ELF-1 (cell line): ENCODE results near the gene AQP6.

ENCODE experiments used
- DNase-seq: peaks from one replicate; pipeline ENCODE4 v3.0.0-alpha.2; 2016; ENCODE audit warnings: low read depth, low spot score

AQP6 gene

GRCh38 chr12:49942921-49943624 is 29.7 kb upstream of the AQP6 start:
- DNase-seq, result no peak

- DNase-seq, result no peak
Measured at GRCh38 chr12:49943625-49943960, 29.2 kb upstream of the AQP6 start.

- DNase-seq, result no peak
Measured at GRCh38 chr12:49944046-49944445, 28.7 kb upstream of the AQP6 start.

- no peak for DNase-seq
Measured at GRCh38 chr12:49944718-49945117, 28.0 kb upstream of the AQP6 start.

GRCh38 chr12:49945394-49946080 is 27.2 kb upstream of the AQP6 start:
- DNase-seq, result peak; percentile 93

GRCh38 chr12:49946086-49946485 is 26.7 kb upstream of the AQP6 start:
- no peak for DNase-seq

GRCh38 chr12:49946497-49946896 is 26.2 kb upstream of the AQP6 start:
- DNase-seq, result no peak

- DNase-seq, result no peak
Measured at GRCh38 chr12:49947593-49948226, 25.0 kb upstream of the AQP6 start.

- DNase-seq, result no peak
Measured at GRCh38 chr12:49948866-49949845, 23.6 kb upstream of the AQP6 start.

GRCh38 chr12:49949866-49950265 is 22.9 kb upstream of the AQP6 start:
- DNase-seq, result no peak

- DNase-seq, result no peak
Measured at GRCh38 chr12:49950273-49951251, 22.2 kb upstream of the AQP6 start, which contains the start of gene AQP2. Gene AQP2, plus strand, starts transcription at chr12:49950737. Its CDS starts 94 bp downstream, at chr12:49950831.

- no peak for DNase-seq
Measured at GRCh38 chr12:49951411-49952240, 21.1 kb upstream of the AQP6 start.

GRCh38 chr12:49952391-49953055 is 20.2 kb upstream of the AQP6 start:
- DNase-seq, result no peak

- DNase-seq, result no peak
Measured at GRCh38 chr12:49953151-49953550, 19.6 kb upstream of the AQP6 start.

GRCh38 chr12:49953961-49954846 is 18.5 kb upstream of the AQP6 start:
- no peak for DNase-seq

- peak; percentile 69 for DNase-seq
Measured at GRCh38 chr12:49954863-49955830, 17.6 kb upstream of the AQP6 start.
